IgD-negative memory B cell (primary cell): ENCODE data around the gene SUN1. TPM values are rescaled to one million over a fixed set of nuclear protein-coding genes. Genes with fewer than 3 reads are reported as not detected.

Experiments
- H3K27ac Mint-ChIP-seq, 3 donors: one replicate each; pipeline ENCODE4 v1.8.0; 2020 to 2022; ENCODE audit warnings: mild to moderate bottlenecking in 3 of 3, mixed read lengths in 3 of 3, moderate library complexity in 1 of 3
- H3K27me3 Mint-ChIP-seq: one replicate; pipeline ENCODE4 v1.8.0; 2021; ENCODE audit warnings: mixed read lengths
- H3K36me3 Mint-ChIP-seq: one replicate; pipeline ENCODE4 v1.8.0; 2020; ENCODE audit warnings: mild to moderate bottlenecking, mixed read lengths
- H3K4me1 Mint-ChIP-seq, 3 donors: one replicate each; pipeline ENCODE4 v1.8.0; 2020 to 2022; ENCODE audit warnings: mixed read lengths in 3 of 3, mild to moderate bottlenecking in 1 of 3
- H3K4me3 Mint-ChIP-seq, 4 donors: one replicate each; pipeline ENCODE4 v1.8.0; 2020 to 2022; ENCODE audit warnings: mild to moderate bottlenecking in 4 of 4, mixed read lengths in 4 of 4, moderate library complexity in 3 of 4
- H3K9me3 Mint-ChIP-seq, 3 donors: one replicate each; pipeline ENCODE4 v1.8.0; 2020 to 2021; ENCODE audit warnings: mixed read lengths in 3 of 3, mild to moderate bottlenecking in 1 of 3
- polyA plus RNA-seq: library from polyadenylated mRNA; unstranded; fragments of 300-500 nt; fragmentation: Illumina TruSeq; gene quantifications from one replicate; pipeline ENCODE4 v1.2.3, GENCODE V29; 2021

The SUN1 gene
- polyA plus RNA-seq, 1 donor from 2014 or later = 31.0 TPM

DNA sequence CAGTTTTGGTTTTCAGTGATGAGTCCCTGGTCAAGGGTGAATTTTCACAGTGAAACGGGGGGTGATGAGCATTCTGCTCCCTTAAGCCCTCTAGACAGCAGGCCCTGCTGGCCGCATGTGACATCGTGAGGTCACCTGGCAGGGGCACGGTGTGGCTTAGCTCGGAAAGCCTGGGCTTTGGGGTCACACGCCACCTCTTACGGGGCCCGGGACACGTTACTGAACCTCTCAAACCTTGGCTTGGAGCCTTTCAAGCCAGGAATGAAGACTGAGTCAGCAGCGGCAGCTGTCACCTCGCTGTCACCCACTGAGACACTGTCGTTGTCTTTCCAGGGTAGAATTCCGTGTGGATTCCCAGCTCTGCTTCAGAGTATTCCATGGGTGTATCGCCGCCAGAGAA lies 48.2 kb downstream of the SUN1 start:
- Mint-ChIP-seq H3K4me1 (peaks cover 9 to 13% (median 11%) of the 10 kb centered on the region in 3 donors), H3K27me3 (no peaks in the 10 kb centered on the region), H3K4me3 (peak overlapping the region in 1 of 4 donors; percentile 23), H3K27ac (peak overlapping the region in 1 of 3 donors; percentile 91), H3K9me3 (no peaks in the 10 kb centered on the region), H3K36me3 (no peaks in the 10 kb centered on the region)

DNA sequence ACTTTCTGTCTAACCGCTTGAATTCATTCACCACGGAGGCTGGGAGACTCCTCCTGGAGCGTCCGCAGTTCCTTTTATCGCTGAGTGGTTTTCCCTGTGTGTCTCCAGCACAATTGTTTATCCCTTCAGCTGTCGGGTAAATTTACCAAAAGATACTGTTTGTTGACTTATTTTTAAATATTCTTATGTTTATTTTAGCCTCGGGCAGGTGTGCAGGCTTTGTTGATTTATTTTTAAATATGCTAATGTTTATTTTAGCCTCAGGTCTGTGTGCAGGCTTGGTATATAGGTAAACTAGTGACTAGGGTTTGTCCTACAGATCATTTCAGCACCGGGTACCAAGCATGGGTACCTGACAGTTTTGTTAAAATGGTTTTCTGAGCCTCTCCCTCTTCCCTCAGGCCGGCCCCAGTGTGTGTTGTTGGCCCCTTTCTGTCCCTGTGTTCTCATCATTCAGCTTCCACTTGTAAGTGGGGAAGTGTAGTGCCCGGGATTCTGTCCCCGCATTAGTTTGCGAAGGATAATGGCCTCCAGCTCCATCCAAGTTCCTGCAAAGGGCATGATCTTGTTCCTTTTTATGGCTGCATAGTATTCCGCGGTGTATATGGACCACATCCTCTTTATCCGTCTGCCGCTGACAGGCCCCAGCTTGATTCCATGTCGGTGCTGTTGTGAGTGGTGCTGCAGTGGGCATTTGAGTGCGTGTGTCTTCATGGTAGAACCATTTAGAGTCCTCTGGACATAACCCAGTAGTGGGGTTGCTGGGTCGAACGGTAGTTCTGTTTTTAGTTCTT lies 49.4 kb downstream of the SUN1 start:
- Mint-ChIP-seq H3K27me3 (no peaks in the 10 kb centered on the region), H3K4me1 (peaks cover 9 to 13% (median 11%) of the 10 kb centered on the region in 3 donors), H3K27ac (peak overlapping the region in 1 of 3 donors; percentile 37), H3K9me3 (no peaks in the 10 kb centered on the region), H3K4me3 (peak overlapping the region in 2 of 4 donors; percentile 29 to 53), H3K36me3 (no peaks in the 10 kb centered on the region)

DNA sequence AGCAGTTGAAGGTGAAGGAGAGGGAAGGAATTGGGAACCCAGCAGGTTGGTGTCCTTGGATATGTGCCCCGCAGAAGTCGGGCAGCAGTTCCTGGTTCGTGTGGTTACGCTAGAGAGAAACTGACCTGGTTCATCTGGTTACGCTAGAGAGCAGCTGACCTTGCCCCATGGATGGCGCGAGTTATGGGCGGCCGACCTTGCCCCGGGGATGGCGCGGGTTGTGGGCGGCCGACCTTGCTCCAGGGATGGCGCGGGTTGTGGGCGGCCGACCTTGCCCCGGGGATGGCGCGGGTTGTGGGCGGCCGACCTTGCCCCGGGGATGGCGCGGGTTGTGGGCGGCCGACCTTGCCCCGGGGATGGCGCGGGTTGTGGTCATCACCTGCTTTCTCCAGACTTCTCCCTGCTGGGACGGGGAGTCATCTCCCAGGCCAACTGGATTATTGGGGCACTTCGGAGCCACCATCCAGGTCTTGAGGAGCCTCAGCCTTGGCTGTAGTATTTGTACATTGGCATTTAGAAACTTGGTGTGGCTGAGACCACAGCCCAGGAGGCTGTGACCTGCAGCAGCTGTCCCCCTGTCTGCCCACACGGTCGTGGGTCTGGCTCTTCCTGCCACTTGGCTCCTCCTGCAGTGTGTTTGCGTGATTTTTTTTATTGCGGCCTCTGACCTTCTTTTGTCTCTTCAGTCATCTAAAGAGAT lies 50.2 kb downstream of the SUN1 start:
- no peaks in the 10 kb centered on the region for H3K27me3 Mint-ChIP-seq
- H3K27ac Mint-ChIP-seq = peak overlapping the region in 1 of 3 donors; percentile 70
- peaks cover 9 to 13% (median 11%) of the 10 kb centered on the region in 3 donors for H3K4me1 Mint-ChIP-seq
- H3K4me3 Mint-ChIP-seq = peak overlapping the region in 2 of 4 donors; percentile 29 to 53
- H3K9me3 Mint-ChIP-seq = no peaks in the 10 kb centered on the region
- H3K36me3 Mint-ChIP-seq = no peaks in the 10 kb centered on the region

DNA sequence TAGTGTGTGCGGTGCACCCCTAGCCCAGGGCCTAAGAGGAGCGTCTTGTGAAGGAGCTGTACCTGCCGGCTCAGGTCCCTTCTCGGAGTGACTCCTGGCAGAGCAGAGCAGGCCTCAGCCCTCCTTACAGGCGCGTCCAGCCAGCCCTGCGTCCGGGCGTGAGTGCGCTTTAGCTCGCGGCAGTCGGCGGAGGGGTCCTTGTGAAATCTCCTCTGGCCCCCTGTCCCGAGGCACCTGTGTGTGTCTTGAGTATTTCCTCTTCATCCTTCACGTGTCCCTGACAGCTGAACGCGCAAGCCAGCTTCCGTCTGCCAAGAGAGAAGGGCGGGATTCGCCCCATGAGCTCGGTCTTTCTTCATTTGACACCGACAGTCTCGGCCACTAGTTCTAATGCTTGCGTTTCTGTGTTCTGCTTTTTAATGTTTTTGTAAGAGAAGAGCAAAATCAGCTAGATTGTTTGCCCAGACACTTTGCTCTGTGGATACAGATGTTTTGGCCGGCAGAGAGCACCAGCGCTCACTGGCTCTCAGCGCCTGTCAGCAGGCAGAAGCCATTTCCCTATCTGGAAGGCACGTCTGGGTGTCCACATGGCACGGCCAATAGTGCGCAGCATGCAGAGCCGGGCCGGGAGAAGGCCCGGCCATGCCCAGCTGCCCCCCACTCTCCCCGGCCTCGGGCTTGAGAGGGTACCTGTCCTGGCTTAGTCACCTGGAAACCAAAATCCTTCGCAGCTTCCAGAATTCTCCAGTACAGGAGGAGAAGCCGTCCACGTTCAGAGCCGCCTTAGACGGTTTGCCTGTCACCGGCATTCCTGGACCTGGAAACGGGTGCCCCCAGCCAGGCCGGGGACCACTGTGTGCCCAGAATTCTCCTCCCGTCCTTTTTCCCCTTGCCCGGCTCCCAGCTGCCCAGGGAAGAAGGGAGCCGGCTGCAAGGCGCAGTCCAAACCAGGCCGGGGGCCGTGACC lies 51.1 kb downstream of the SUN1 start:
- Mint-ChIP-seq H3K27me3 (no peaks in the 10 kb centered on the region), H3K36me3 (peaks cover 3% of the 10 kb centered on the region), H3K4me1 (peaks cover 6 to 7% (median 6%) of the 10 kb centered on the region in 3 donors), H3K27ac (peak overlapping the region in 1 of 3 donors; percentile 70), H3K4me3 (no peak overlapping the region), H3K9me3 (no peaks in the 10 kb centered on the region)

DNA sequence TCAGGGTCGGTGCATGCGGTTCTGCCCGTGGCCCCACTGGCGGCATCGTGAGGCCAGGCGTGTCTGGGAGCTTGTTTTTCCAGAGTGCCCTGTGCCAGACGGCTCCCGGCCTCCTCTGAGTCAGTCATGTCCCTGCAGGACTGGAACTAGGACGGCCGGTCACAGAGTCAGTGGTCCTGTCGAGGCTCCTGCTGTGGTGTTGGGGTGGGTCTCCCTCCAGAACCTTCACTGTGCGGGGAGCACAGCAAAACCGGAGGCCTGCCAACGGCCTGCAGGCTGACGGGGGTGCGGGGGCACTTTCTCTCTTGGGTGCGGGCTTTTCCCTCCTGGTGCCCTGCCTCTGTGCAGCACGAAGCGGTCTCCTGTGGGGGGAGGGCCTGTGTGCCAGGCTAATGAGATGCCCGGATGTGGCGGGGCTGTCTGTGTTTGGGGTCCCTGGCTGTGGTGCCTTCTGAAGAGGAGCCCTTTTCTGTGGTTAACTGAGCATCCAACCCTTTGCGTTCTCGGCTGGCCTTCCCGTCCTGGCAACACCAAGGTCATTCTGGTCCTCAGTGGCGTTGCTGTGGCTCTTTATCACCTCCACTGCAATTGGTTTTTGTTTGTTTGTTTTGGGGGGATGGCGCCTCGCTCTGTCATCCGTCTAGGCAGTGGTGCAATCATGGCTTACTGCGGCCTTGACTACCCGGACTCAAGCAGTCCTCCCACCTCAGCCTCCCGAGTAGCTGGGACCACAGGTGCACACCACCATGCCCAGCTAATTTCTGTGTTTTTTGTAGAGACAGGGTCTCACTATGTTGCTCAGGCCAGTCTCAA lies 52.1 kb downstream of the SUN1 start:
- H3K27me3 Mint-ChIP-seq = no peaks in the 10 kb centered on the region
- H3K27ac Mint-ChIP-seq = no peak overlapping the region
- peaks cover 3% of the 10 kb centered on the region for H3K36me3 Mint-ChIP-seq
- no peaks in the 10 kb centered on the region for H3K9me3 Mint-ChIP-seq
- H3K4me3 Mint-ChIP-seq = peak overlapping the region in 1 of 4 donors; percentile 57
- H3K4me1 Mint-ChIP-seq = peaks cover under 1 to 7% (median 2%) of the 10 kb centered on the region in 3 donors

DNA sequence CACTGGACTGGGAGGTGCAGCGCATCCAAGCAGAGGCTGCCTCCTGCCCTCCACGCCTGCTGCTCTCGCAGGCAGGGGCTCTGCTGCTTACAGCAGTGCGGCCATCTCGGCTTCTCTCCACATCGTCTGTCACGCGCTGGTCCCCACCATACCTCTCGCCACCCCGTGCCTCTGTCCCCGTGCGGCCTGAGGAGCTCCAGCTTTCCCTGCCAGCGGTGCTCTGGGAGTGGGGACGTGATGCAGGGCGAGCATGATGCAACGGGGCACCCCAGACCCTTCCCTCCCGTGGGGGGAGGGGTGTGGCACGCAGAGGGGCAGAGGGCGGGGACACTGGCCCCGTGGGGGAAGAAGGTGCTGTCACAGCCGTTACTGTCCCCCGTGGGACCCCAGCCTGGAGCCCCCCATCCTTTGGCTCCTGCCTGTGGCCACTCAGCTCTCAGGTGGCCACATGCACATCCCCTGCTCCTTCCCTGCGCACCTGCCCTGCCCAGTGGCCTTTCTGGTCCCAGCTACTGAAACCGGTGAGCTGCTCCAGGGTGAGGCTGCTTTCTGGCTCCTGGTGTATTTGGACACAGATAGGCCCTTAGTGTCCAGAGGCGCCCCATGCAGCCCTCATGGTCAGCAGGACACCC lies 53.1 kb downstream of the SUN1 start:
- H3K4me3 Mint-ChIP-seq = no peak overlapping the region
- H3K27me3 Mint-ChIP-seq = no peaks in the 10 kb centered on the region
- H3K4me1 Mint-ChIP-seq = peaks cover 0 to 7% (median 1%) of the 10 kb centered on the region in 3 donors
- H3K36me3 Mint-ChIP-seq = peaks cover 3% of the 10 kb centered on the region
- no peaks in the 10 kb centered on the region for H3K9me3 Mint-ChIP-seq
- no peak overlapping the region for H3K27ac Mint-ChIP-seq

DNA sequence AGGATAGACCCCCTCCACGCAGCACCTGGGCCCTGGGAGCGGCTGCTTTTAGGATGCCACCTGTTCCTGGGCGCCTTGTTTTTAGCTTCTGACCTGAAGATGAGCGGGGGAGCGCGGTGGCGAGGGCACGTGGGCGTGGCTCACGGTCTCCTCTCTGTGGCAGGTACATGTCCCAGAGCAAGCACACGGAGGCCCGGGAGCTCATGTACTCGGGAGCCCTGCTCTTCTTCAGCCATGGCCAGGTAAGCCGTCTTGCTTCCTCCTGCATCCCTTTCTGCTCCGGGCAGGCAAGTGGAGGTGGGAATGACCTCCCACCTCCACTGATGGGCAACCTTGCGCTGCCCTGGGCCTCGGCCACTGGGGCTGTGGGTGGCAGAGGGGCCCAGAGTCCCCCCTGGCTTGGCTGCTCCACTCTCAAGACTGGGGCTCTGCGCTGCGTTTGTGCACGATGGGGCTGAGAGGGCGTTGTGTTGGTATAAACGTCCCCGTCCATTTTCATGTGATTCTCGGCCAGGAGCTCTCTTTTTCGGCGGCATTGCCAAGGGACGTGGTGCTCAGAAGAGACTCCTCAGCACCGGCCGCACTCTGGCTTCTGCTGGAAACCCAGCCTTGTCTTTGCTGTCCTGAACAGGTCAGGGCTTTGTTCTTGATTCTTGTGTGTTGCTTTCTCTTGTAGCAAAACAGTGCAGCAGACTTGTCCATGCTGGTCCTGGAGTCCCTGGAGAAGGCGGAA lies 53.8 kb downstream of the SUN1 start:
- Mint-ChIP-seq H3K27ac (no peak overlapping the region), H3K4me1 (peaks cover 0 to 5% (median 1%) of the 10 kb centered on the region in 3 donors), H3K4me3 (no peak overlapping the region)

DNA sequence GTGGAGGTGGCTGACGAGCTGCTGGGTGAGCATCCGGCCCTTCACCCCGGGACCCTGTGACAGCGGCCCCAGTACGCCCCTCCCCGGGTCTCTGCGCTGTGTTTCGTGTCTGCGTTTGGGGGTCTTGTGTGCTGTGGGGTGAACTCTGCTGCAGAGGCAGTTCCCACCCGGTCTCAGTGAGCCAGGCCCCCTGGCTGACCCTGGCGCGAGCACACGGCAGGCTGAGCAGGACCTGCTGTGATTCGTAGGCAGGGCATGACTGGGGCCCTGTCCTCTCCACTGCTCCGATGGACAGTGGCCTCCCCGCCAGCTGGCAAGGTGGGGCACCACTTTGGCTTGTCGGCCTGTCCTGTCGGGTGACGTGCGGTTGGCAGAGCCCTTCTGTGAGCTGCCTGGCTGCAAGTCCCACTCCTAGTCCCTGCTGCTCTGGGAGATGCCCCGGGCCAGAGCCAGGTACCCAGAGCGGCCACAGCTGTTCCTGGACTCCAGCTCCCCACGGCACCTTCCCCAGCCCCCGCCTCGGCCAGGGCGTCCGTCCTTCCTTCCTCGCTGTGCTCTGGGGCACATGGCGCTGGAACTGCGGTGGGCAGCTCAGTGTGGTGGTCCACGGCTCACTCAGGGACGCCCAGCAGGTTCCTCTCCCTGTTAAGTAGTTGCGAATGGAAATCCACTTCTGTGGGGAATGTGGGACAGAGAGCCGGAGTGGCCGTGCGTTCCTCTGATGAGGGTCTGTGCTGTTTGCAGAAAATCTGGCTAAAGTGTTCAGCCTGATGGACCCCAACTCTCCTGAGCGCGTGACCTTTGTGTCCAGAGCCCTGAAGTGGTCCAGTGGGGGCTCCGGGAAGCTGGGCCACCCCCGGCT lies 54.6 kb downstream of the SUN1 start:
- H3K9me3 Mint-ChIP-seq = no peaks in the 10 kb centered on the region
- peaks cover 3% of the 10 kb centered on the region for H3K36me3 Mint-ChIP-seq
- no peaks in the 10 kb centered on the region for H3K27me3 Mint-ChIP-seq
- peak overlapping the region in 1 of 3 donors; percentile 86 for H3K27ac Mint-ChIP-seq
- H3K4me3 Mint-ChIP-seq = no peak overlapping the region
- peaks cover 0 to 3% (median 1%) of the 10 kb centered on the region in 3 donors for H3K4me1 Mint-ChIP-seq

More for the DNA sequence above, 53.8 kb downstream of the SUN1 start:
- no peaks in the 10 kb centered on the region for H3K9me3 Mint-ChIP-seq
- peaks cover 3% of the 10 kb centered on the region for H3K36me3 Mint-ChIP-seq
- H3K27me3 Mint-ChIP-seq = no peaks in the 10 kb centered on the region

DNA sequence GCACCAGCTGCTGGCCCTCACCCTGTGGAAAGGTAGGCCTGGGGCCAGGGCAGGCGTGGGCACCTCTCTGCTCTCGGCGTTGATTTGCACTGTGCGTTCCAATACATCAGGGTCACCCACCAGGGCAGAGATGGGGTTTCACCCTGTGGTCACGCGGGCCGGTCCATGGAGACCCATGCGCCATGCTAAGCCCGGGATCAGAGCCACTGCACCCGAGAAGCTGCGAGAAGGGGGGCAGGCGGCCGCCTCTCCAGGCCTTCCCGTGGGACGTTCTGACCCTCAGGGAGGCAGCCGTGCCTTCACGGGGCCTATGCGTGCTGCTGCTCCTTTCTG lies 55.2 kb downstream of the SUN1 start:
- Mint-ChIP-seq H3K27me3 (no peaks in the 10 kb centered on the region), H3K27ac (peak overlapping the region in 2 of 3 donors; percentile 53 to 86), H3K9me3 (no peaks in the 10 kb centered on the region), H3K36me3 (peaks cover 5% of the 10 kb centered on the region), H3K4me3 (no peak overlapping the region), H3K4me1 (peaks cover 0 to 3% (median 0%) of the 10 kb centered on the region in 3 donors)

DNA sequence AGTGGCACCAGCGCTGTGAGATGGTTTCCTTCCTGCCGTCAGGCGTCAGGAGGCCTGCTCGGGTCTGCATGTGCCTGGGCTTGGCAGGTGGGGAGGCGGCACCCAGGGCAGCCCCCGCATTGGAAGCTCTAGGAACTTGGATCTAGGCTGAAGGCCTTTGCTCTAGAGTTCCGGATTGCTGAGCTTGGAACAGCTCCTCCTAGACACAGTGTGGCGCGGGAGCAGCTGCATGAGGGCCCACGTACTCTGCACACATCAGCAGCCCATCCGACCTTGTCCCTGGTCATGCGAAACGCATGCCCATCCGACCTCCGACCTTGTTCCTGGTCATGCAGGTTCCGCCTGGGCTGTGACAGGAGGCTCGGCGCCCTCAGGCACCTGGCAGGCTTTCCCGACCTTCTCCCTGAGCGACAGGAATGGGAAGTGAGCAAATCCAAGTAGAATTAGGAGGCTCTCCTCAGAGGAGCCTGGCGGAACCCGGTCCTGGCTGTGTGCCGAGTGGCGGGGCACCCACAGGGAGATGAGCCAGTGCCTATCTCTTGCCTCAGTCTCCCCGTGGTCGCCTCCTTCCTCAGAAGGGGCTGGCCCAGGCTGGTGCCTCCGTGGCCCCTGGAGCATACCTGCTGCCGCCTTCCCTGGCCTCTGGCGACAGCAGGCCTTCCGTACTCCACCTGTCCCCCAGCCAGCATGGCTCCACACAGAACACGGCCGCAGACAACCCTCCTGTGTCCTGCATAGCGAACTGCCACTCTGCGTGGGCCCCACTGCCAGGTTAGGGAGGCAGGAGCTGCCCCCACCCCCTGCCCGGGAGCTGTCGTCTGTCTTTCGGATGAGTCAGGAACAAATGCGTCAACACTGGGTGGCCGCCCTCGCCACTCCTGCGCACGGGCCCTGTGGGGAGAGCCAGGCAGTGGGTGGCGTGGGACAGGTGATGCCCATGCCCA lies 56.1 kb downstream of the SUN1 start:
- Mint-ChIP-seq H3K9me3 (no peaks in the 10 kb centered on the region), H3K4me3 (no peak overlapping the region), H3K4me1 (peaks cover 0 to 4% (median 0%) of the 10 kb centered on the region in 3 donors), H3K27ac (peak overlapping the region in 2 of 3 donors; percentile 53 to 86), H3K27me3 (no peaks in the 10 kb centered on the region), H3K36me3 (peaks cover 6% of the 10 kb centered on the region)

DNA sequence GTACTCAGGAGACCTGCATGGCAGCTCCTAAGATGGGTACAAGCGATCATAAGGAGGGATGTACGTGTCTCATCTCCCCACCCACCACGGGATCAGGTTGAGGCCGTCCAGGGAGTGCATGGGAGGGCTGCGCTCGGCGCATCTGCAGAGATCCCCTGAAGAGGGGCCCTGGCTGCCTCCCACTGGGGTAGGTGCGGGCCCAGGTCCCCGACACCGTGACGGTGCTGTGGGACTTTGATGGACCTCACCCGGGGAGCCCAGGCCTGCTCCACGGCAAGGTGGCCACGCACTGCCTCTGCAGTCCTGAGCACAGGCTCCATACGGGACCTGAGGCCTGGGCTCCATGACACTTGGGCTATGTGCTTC lies 56.7 kb downstream of the SUN1 start:
- Mint-ChIP-seq H3K36me3 (peaks cover 6% of the 10 kb centered on the region), H3K27me3 (no peaks in the 10 kb centered on the region), H3K27ac (no peak overlapping the region)

DNA sequence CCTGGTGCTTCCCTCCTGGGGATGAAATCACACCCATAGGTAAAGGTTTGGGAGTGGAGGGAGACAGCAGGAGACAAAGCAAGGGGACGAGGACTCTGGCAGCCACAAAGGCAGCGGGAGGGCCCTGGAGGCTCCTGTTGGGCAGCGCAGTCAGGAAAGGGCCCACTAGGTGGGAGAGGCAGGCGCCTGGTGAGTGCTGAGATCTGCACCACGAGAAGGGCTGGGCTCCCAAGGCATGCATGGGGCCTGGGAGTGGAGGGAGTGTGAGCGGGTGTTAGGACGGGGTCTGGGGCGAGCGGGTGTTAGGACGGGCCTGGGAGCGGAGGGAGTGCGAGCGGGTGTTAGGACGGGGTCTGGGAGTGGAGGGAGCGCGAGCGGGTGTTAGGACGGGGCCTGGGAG lies 57.1 kb downstream of the SUN1 start:
- Mint-ChIP-seq H3K27ac (no peak overlapping the region), H3K27me3 (no peaks in the 10 kb centered on the region), H3K36me3 (peaks cover 6% of the 10 kb centered on the region), H3K4me3 (no peak overlapping the region), H3K9me3 (no peaks in the 10 kb centered on the region), H3K4me1 (peaks cover 0 to 4% (median 0%) of the 10 kb centered on the region in 3 donors)

More for the DNA sequence above, 56.7 kb downstream of the SUN1 start:
- Mint-ChIP-seq H3K4me3 (no peak overlapping the region), H3K4me1 (peaks cover 0 to 4% (median 0%) of the 10 kb centered on the region in 3 donors), H3K9me3 (no peaks in the 10 kb centered on the region)
